SK-N-SH (cell line): Measurements from ENCODE around the gene MPP3. TPM values are rescaled to one million over a fixed set of nuclear protein-coding genes. Genes with fewer than 3 reads are reported as not detected.
A peak's percentile ranks its signal among the peaks of the same experiment; 100 is the strongest.

Experiments
- CTCF ChIA-PET: fragments of 300-600, 350-600 bp; formaldehyde crosslinking; extraction: SDS; loops from one replicate; lab custom pipeline; 2021; lab: Yijun Ruan, JAX
- POLR2A ChIA-PET: fragments of 350-600 bp; sonication (Branson Sonifier 250); formaldehyde crosslinking; extraction: SDS; loops from one replicate; lab custom pipeline; 2020; ENCODE audit warnings: antibody characterized with exemption, inconsistent platforms; lab: Yijun Ruan, JAX
- DNase-seq: peaks from one replicate; pipeline ENCODE4 v3.0.0; 2012
- H2AFZ ChIP-seq: fragments of 200-600 bp; sonication (generic); 2 replicates; pipeline ENCODE4 v1.8.1; 2016; ENCODE audit warnings: antibody characterized with exemption, mild to moderate bottlenecking, low read depth
- H3F3A ChIP-seq: fragments of 200-600 bp; sonication (generic); replicated peaks from 2 replicates; pipeline ENCODE3; 2016; ENCODE audit warnings: antibody characterized with exemption, mild to moderate bottlenecking; ENCODE audit not compliant: insufficient read depth
- H3K27ac ChIP-seq, 2 experiments: fragments of 200-500 bp in 1 of 2; fragments of 200-600 bp in 1 of 2; sonication (Bioruptor generic) in 1 of 2; sonication (generic), shearing (Covaris generic) in 1 of 2; 2 replicates each; pipeline versions ENCODE4 v1.5.1 to v1.6.1; 2014 to 2016; ENCODE audit warnings: low read depth in 2 of 2, inconsistent platforms in 1 of 2, low read length in 1 of 2, mild to moderate bottlenecking in 1 of 2, mixed read lengths in 1 of 2
- H3K27me3 ChIP-seq: fragments of 200-600 bp; sonication (generic), shearing (Covaris generic); 2 replicates; pipeline ENCODE4 v1.6.1; 2016; ENCODE audit warnings: mixed run types; ENCODE audit not compliant: insufficient read depth
- H3K36me3 ChIP-seq, 2 experiments: fragments of 200-500 bp in 1 of 2; fragments of 200-600 bp in 1 of 2; sonication (Bioruptor generic) in 1 of 2; sonication (generic) in 1 of 2; replicated peaks in 1 of 2; 2 replicates each; pipeline versions ENCODE3 to v1.5.1; 2014 to 2016; ENCODE audit warnings: low read length in 1 of 2, mild to moderate bottlenecking in 1 of 2; ENCODE audit not compliant: insufficient read depth in 2 of 2, control insufficient read depth in 1 of 2
- H3K4me1 ChIP-seq, 2 experiments: fragments of 200-500 bp in 1 of 2; fragments of 200-600 bp in 1 of 2; sonication (Bioruptor generic) in 1 of 2; sonication (generic), shearing (Covaris generic) in 1 of 2; 2 replicates each; pipeline versions ENCODE4 v1.5.1 to v1.6.1; 2014 to 2016; ENCODE audit warnings: low read depth in 1 of 2, low read length in 1 of 2, mixed run types in 1 of 2; ENCODE audit not compliant: insufficient read depth in 2 of 2, control insufficient read depth in 1 of 2
- H3K4me2 ChIP-seq: fragments of 200-600 bp; sonication (generic), shearing (Covaris generic); 2 replicates; pipeline ENCODE4 v1.6.1; 2017; ENCODE audit warnings: mixed run types
- H3K4me3 ChIP-seq, 2 experiments: fragments of 200-500 bp in 1 of 2; fragments of 200-600 bp in 1 of 2; sonication (Bioruptor generic) in 1 of 2; sonication (generic), shearing (Covaris generic) in 1 of 2; 2 replicates each; pipeline versions ENCODE4 v1.5.1 to v1.8.1; 2014 to 2016; ENCODE audit warnings: low read depth in 2 of 2, inconsistent platforms in 1 of 2, low read length in 1 of 2, mild to moderate bottlenecking in 1 of 2, mixed read lengths in 1 of 2, moderate library complexity in 1 of 2
- H3K79me2 ChIP-seq: fragments of 200-600 bp; sonication (generic); 2 replicates; pipeline ENCODE4 v1.8.1; 2017; ENCODE audit warnings: mild to moderate bottlenecking; ENCODE audit not compliant: insufficient read depth
- H3K9ac ChIP-seq: fragments of 200-600 bp; sonication (generic); 2 replicates; pipeline ENCODE4 v1.6.1; 2017; ENCODE audit warnings: mixed run types
- H3K9me2 ChIP-seq: fragments of 200-600 bp; sonication (generic); 2 replicates; pipeline ENCODE4 v1.6.1; 2017; ENCODE audit warnings: mixed run types
- H3K9me3 ChIP-seq: fragments of 200-600 bp; sonication (generic); 2 replicates; pipeline ENCODE4 v1.6.1; 2017; ENCODE audit warnings: mixed run types, mild to moderate bottlenecking, moderate library complexity
- H4K20me1 ChIP-seq: fragments of 200-600 bp; sonication (generic); 2 replicates; pipeline ENCODE4 v1.6.1; 2017; ENCODE audit warnings: mild to moderate bottlenecking, mixed run types; ENCODE audit not compliant: insufficient read depth
- CHD2 ChIP-seq: fragments of 150-350 bp; IDR thresholded peaks from 2 replicates; pipeline ENCODE4 v1.6.1; 2018; ENCODE audit warnings: low read length; ENCODE audit not compliant: partially characterized antibody
- ELF1 ChIP-seq: IDR thresholded peaks from 2 replicates; pipeline ENCODE4 v1.4.0; 2012
- EZH2phosphoT487 ChIP-seq: fragments of 200-600 bp; sonication (generic); IDR thresholded peaks from 2 replicates; pipeline ENCODE4 v1.6.1; 2017; ENCODE audit warnings: low read depth, mixed run types, mild to moderate bottlenecking, antibody characterized with exemption, moderate library complexity, borderline replicate concordance
- FOSL2 ChIP-seq: IDR thresholded peaks from 2 replicates; pipeline ENCODE4 v1.4.0; 2012; ENCODE audit warnings: low read depth, mild to moderate bottlenecking, moderate library complexity, borderline replicate concordance
- FOXJ3 ChIP-seq: sonication (generic); formaldehyde crosslinking; IDR thresholded peaks from 2 replicates; pipeline ENCODE4 v1.5.1; 2020; ENCODE audit warnings: mild to moderate bottlenecking, missing genetic modification reagents
- FOXM1 ChIP-seq: IDR thresholded peaks from 2 replicates; pipeline ENCODE4 v1.4.0; 2012; ENCODE audit warnings: low read depth, mild to moderate bottlenecking
- JUND ChIP-seq: IDR thresholded peaks from 2 replicates; pipeline ENCODE4 v1.4.0; 2012
- MEF2A ChIP-seq: IDR thresholded peaks from 2 replicates; pipeline ENCODE4 v1.4.0; 2012; ENCODE audit warnings: low read depth, borderline replicate concordance
- MXI1 ChIP-seq: IDR thresholded peaks from 2 replicates; pipeline ENCODE4 v1.6.1; 2012; ENCODE audit warnings: mild to moderate bottlenecking, low read depth, low read length, improper control_type of control experiment
- NRF1 ChIP-seq: IDR thresholded peaks from 2 replicates; pipeline ENCODE4 v1.6.1; 2012; ENCODE audit warnings: low read depth, mild to moderate bottlenecking, low read length
- RAD21 ChIP-seq: IDR thresholded peaks from 2 replicates; pipeline ENCODE4 v1.6.1; 2012; ENCODE audit warnings: mild to moderate bottlenecking, low read length
- RCOR1 ChIP-seq: fragments of 150-350 bp; IDR thresholded peaks from 2 replicates; pipeline ENCODE4 v1.6.1; 2017; ENCODE audit warnings: antibody characterized with exemption, low read length
- RFX5 ChIP-seq: IDR thresholded peaks from 2 replicates; pipeline ENCODE4 v1.6.1; 2012; ENCODE audit warnings: mild to moderate bottlenecking, improper control_type of control experiment, low read length
- RXRA ChIP-seq: IDR thresholded peaks from 2 replicates; pipeline ENCODE4 v1.4.0; 2012; ENCODE audit warnings: low read depth, mild to moderate bottlenecking, borderline replicate concordance
- SIN3A ChIP-seq: IDR thresholded peaks from 2 replicates; pipeline ENCODE4 v1.6.1; 2012; ENCODE audit warnings: low read depth, mild to moderate bottlenecking, low read length, moderate library complexity, borderline replicate concordance
- TEAD4 ChIP-seq: IDR thresholded peaks from 2 replicates; pipeline ENCODE4 v1.4.0; 2012; ENCODE audit warnings: mild to moderate bottlenecking, borderline replicate concordance; ENCODE audit not compliant: insufficient read depth
- USF2 ChIP-seq: fragments of 150-350 bp; IDR thresholded peaks from 2 replicates; pipeline ENCODE4 v1.6.1; 2017; ENCODE audit warnings: antibody characterized with exemption, low read length, low read depth, borderline replicate concordance
- WGBS: methylation state at CpG from one replicate; pipeline ENCODE4 v1.1.6; 2017; ENCODE audit warnings: low lambda C conversion rate; 5-methylcytosine and 5-hydroxymethylcytosine counted together
- polyA plus RNA-seq, 3 experiments: library from polyadenylated mRNA; depleted of rRNA; stranded (reverse); fragments of >200 nt; gene quantifications; 2 replicates each; pipeline ENCODE4 v1.2.3, GENCODE V29; 2012
- TF ChIP-seq, protein P1 (sequence below): fragments of 200-600 bp; sonication (generic); IDR thresholded peaks from 2 replicates; pipeline ENCODE4 v1.6.1; 2017; ENCODE audit warnings: antibody characterized with exemption, mild to moderate bottlenecking, moderate library complexity

The MPP3 gene
- polyA plus RNA-seq, 1 of the 3 experiments (the other 2 are of a cell fraction): 14.1 TPM

- Histone ChIP-seq H4K20me1 (no peaks in the 10 kb centered on the region), H3K9me3 (no peaks in the 10 kb centered on the region), H3K9ac (no peak overlapping the region), H3K4me1 (peaks cover 0 to 2% of the 10 kb centered on the region in 2 experiments; a peak in 1 of 4 replicates), H3K9me2 (no peaks in the 10 kb centered on the region), H2AFZ (no peak overlapping the region), H3K79me2 (no peaks in the 10 kb centered on the region), H3K27me3 (no peaks in the 10 kb centered on the region; the same call in 1 of the 2 replicates), H3K4me2 (no peak overlapping the region), H3K36me3 (no peaks in the 10 kb centered on the region), H3F3A (no peaks in the 10 kb centered on the region), H3K4me3 (no peak overlapping the region), H3K27ac (no peak overlapping the region)
- no peak for DNase-seq
- ChIA-PET POLR2A (no interaction called here), CTCF (interaction anchor here (10.0 kb wide), 1 partner anchor 25 kb away, joined by 344 read pairs; the partner anchor contains the start of gene MPP2)
- TF ChIP-seq RAD21: no peak
- no peak for TF ChIP-seq SIN3A
- WGBS: 59% methylated on average over 6 of the region's 6 CpGs
These were observed 40.9 kb upstream of the MPP3 start for GRCh38 chr17:43873815-43874214.

GRCh38 chr17:43873091-43873490, 40.1 kb upstream of the MPP3 start:
- H3K27ac ChIP-seq: no peak overlapping the region
- no peaks in the 10 kb centered on the region; the same call in 1 of the 2 replicates for H3K27me3 ChIP-seq
- TF ChIP-seq RXRA (no peak), FOXM1 (no peak), JUND (no peak), FOSL2 (no peak), MXI1 (no peak)
- TF ChIP-seq, protein P1, sequence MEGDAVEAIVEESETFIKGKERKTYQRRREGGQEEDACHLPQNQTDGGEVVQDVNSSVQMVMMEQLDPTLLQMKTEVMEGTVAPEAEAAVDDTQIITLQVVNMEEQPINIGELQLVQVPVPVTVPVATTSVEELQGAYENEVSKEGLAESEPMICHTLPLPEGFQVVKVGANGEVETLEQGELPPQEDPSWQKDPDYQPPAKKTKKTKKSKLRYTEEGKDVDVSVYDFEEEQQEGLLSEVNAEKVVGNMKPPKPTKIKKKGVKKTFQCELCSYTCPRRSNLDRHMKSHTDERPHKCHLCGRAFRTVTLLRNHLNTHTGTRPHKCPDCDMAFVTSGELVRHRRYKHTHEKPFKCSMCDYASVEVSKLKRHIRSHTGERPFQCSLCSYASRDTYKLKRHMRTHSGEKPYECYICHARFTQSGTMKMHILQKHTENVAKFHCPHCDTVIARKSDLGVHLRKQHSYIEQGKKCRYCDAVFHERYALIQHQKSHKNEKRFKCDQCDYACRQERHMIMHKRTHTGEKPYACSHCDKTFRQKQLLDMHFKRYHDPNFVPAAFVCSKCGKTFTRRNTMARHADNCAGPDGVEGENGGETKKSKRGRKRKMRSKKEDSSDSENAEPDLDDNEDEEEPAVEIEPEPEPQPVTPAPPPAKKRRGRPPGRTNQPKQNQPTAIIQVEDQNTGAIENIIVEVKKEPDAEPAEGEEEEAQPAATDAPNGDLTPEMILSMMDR: peak; percentile 23; the same call in 1 of the 2 replicates
- TF ChIP-seq, all 33 proteins: peak for 1
- no peaks in the 10 kb centered on the region; a peak in 1 of 4 replicates for H3K4me1 ChIP-seq
- H3F3A ChIP-seq: no peaks in the 10 kb centered on the region
- H3K9me3 ChIP-seq: no peaks in the 10 kb centered on the region
- no peak overlapping the region for H3K9ac ChIP-seq
- no peaks in the 10 kb centered on the region for H3K36me3 ChIP-seq
- POLR2A ChIA-PET: no interaction called here
- no peak for DNase-seq
- H4K20me1 ChIP-seq: no peaks in the 10 kb centered on the region
- CTCF ChIA-PET: no interaction called here
- H3K4me3 ChIP-seq: no peak overlapping the region
- H2AFZ ChIP-seq: no peak overlapping the region
- no peaks in the 10 kb centered on the region for H3K79me2 ChIP-seq
- H3K9me2 ChIP-seq: no peaks in the 10 kb centered on the region
- H3K4me2 ChIP-seq: no peak overlapping the region
- WGBS: 72% methylated on average over 5 of the region's 5 CpGs

DNA sequence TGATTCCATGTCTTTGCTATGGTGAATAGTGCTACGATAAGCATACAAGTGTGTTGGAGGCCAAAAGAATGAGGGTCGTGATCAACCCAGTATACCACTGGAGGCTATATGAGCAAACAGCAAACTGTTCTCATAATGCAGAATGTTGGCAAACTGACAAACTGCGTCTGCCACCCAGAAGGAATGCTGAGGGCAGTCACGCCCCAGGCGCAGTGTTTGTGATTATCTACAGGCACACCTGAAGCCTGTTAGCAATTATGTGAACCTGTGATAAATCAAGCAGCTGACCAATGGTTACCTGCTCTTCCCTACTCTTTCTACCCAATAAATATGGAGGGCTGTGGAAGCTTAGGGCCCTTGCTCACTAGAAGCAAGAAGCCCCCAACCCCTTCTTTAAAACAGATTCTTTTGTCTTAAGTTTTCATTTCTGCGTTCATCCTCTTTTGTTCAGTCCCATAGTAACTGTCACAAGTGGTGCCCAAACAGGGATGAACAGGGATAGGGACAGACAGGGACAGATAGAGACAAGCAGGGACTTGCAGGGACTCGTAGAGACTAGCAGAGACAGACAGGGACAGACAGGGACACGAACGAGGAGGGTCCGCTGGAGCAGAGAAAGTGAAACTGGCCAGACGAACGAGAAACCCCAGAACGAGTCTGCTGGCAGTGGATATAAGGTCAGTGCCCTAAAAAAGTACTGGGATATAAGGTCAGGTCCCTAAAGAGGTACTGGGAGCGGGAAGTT, 39.2 kb upstream of the MPP3 start:
- WGBS: 72% methylated on average over 13 of the region's 14 CpGs
- no peak for DNase-seq
- Histone ChIP-seq H3K27me3 (no peaks in the 10 kb centered on the region; the same call in 1 of the 2 replicates), H3K4me1 (no peaks in the 10 kb centered on the region; a peak in 1 of 4 replicates), H3F3A (no peaks in the 10 kb centered on the region), H3K27ac (no peak overlapping the region), H3K4me3 (no peak overlapping the region), H4K20me1 (no peaks in the 10 kb centered on the region), H3K79me2 (no peaks in the 10 kb centered on the region), H3K36me3 (no peaks in the 10 kb centered on the region), H3K4me2 (no peak overlapping the region), H2AFZ (no peak overlapping the region), H3K9me3 (no peaks in the 10 kb centered on the region), H3K9me2 (no peaks in the 10 kb centered on the region), H3K9ac (no peak overlapping the region)
- ChIA-PET POLR2A (no interaction called here), CTCF (interaction anchor here (2.9 kb wide), 1 partner anchor 26 kb away, joined by 7 read pairs; the partner anchor contains the start of gene CD300LG)
- TF ChIP-seq FOXM1: no peak
- TF ChIP-seq FOXJ3: no peak
- no peak for TF ChIP-seq RXRA
- no peak for TF ChIP-seq EZH2phosphoT487
- TF ChIP-seq MXI1: no peak
- TF ChIP-seq RAD21: no peak
- TF ChIP-seq USF2: no peak
- TF ChIP-seq TEAD4: no peak
- TF ChIP-seq RFX5: no peak
- no peak for TF ChIP-seq JUND
- TF ChIP-seq MEF2A: no peak
- TF ChIP-seq CHD2: no peak
- TF ChIP-seq RCOR1: no peak
- TF ChIP-seq ELF1: no peak
- TF ChIP-seq NRF1: no peak
